ENCODE data around the gene NHS.

Gene NHS

GRCh38 chrX:17601441-17602200, 226.6 kb downstream of the NHS start:
- in situ Hi-C loops (cut with HindIII; ENCODE audit: low pct_ligation_motif_present, low sequenced_read_pairs), result no loop called here
- Histone ChIP-seq H3K36me3 (replicated peaks) (no peaks in the 10 kb centered on the region), H3K27me3 (replicated peaks) (no peaks in the 10 kb centered on the region), H3K4me3 (ENCODE audit: low read depth, low read length) (no peak overlapping the region), H3K27ac (no peak overlapping the region)
- no peak for TF ChIP-seq CTCF (IDR thresholded peaks at IDR 0.05; ENCODE audit: low read depth, low read length, missing control alignments)
- no peak for DNase-seq

GRCh38 chrX:17602245-17602644, 227.2 kb downstream of the NHS start:
- no peak for DNase-seq
- Histone ChIP-seq H3K4me3 (ENCODE audit: low read depth, low read length) (no peak overlapping the region), H3K36me3 (replicated peaks) (no peaks in the 10 kb centered on the region), H3K27ac (no peak overlapping the region), H3K27me3 (replicated peaks) (no peaks in the 10 kb centered on the region)
- TF ChIP-seq CTCF (IDR thresholded peaks at IDR 0.05; ENCODE audit: low read depth, low read length, missing control alignments), result no peak
- in situ Hi-C loops (cut with HindIII; ENCODE audit: low pct_ligation_motif_present, low sequenced_read_pairs), result no loop called here

- TF ChIP-seq CTCF (IDR thresholded peaks at IDR 0.05; ENCODE audit: low read depth, low read length, missing control alignments), result no peak
- in situ Hi-C loops (cut with HindIII; ENCODE audit: low pct_ligation_motif_present, low sequenced_read_pairs), result no loop called here
- DNase-seq, result no peak
- Histone ChIP-seq H3K27me3 (replicated peaks) (no peaks in the 10 kb centered on the region), H3K4me3 (ENCODE audit: low read depth, low read length) (no peak overlapping the region), H3K27ac (no peak overlapping the region), H3K36me3 (replicated peaks) (no peaks in the 10 kb centered on the region)
Observed at GRCh38 chrX:17603196-17603595, 228.2 kb downstream of the NHS start.

GRCh38 chrX:17605676-17606075, 230.7 kb downstream of the NHS start:
- TF ChIP-seq CTCF (IDR thresholded peaks at IDR 0.05; ENCODE audit: low read depth, low read length, missing control alignments), result no peak
- peak; percentile 36 for DNase-seq
- H3K36me3 ChIP-seq (replicated peaks), result no peaks in the 10 kb centered on the region
- no peaks in the 10 kb centered on the region for H3K27me3 ChIP-seq (replicated peaks)
- in situ Hi-C loops (cut with HindIII; ENCODE audit: low pct_ligation_motif_present, low sequenced_read_pairs), result no loop called here
- H3K4me3 ChIP-seq (ENCODE audit: low read depth, low read length), result no peak overlapping the region
- H3K27ac ChIP-seq, result no peak overlapping the region

- DNase-seq, result no peak
- Histone ChIP-seq H3K27ac (no peak overlapping the region), H3K36me3 (replicated peaks) (no peaks in the 10 kb centered on the region), H3K4me3 (ENCODE audit: low read depth, low read length) (no peak overlapping the region), H3K27me3 (replicated peaks) (no peaks in the 10 kb centered on the region)
- no peak for TF ChIP-seq CTCF (IDR thresholded peaks at IDR 0.05; ENCODE audit: low read depth, low read length, missing control alignments)
- in situ Hi-C loops (cut with HindIII; ENCODE audit: low pct_ligation_motif_present, low sequenced_read_pairs), result no loop called here
Observed at GRCh38 chrX:17606231-17606630, 231.2 kb downstream of the NHS start.

GRCh38 chrX:17608888-17609287, 233.9 kb downstream of the NHS start:
- H3K27ac ChIP-seq, result no peak overlapping the region
- in situ Hi-C loops (cut with HindIII; ENCODE audit: low pct_ligation_motif_present, low sequenced_read_pairs), result no loop called here
- no peak for DNase-seq
- H3K36me3 ChIP-seq (replicated peaks), result no peaks in the 10 kb centered on the region
- no peaks in the 10 kb centered on the region for H3K27me3 ChIP-seq (replicated peaks)
- TF ChIP-seq CTCF (IDR thresholded peaks at IDR 0.05; ENCODE audit: low read depth, low read length, missing control alignments), result no peak
- no peak overlapping the region for H3K4me3 ChIP-seq (ENCODE audit: low read depth, low read length)

Data from brain microvascular endothelial cell (primary cell).